ENCODE results near the gene SLC10A7. TPM values are rescaled to one million over a fixed set of nuclear protein-coding genes. Genes with fewer than 3 reads are reported as not detected.
A peak's percentile ranks its signal among the peaks of the same experiment; 100 is the strongest.

Gene SLC10A7
- total RNA-seq, 2 donors from 2014 or later = 28.3 to 31.9 TPM

DNA sequence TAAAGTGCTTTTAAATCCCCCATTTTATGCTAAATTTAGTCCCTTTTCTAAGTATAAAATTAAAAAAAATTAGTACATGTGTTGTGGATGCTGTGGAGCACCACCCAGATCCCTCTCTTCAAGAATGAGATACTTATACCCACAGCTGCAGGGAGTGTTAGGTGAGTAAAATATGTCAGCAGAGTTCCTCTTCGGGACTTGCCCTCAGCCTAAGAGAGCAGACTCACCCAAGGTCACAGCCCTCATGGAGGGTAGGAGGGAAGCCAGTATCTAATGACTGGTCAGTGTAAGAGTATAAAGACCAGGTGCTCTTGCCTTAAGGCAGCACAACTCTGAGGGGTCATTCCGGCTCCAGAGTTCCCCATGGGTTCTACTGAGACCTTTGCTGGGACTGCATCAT lies 218.9 kb downstream of the SLC10A7 start:
- Mint-ChIP-seq H3K36me3 (ENCODE audit: insufficient read depth in 2 of 2) (peaks cover 5 to 6% of the 10 kb centered on the region in 2 donors), H3K9me3 (no peaks in the 10 kb centered on the region), H3K4me1 (ENCODE audit: low read depth) (no peaks in the 10 kb centered on the region), H3K4me3 (no peak overlapping the region), H3K27ac (no peak overlapping the region), H3K27me3 (ENCODE audit: low read depth) (no peaks in the 10 kb centered on the region)
- ATAC-seq (replicated peaks in 1 of 2) = no peak
- no peak for DNase-seq

DNA sequence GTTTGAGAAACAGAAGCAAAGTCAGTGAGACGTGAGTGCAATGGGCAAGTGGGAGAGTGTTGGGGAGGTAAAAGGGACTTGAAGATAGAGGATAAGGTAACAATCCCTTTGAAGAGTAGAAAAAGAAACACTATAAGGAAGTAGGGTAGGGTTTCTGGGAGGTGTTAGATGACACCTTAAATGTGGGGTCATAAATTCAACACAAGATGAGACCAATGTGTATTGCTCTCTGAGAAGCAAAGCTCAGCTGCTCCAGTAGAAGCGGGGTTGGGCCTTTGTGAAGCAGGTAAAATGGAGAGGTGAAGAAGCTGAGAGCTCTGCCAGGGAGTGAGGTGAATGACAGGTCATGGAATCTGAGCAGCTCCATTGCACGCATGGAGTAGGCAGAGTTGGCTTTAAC lies 222.1 kb downstream of the SLC10A7 start:
- ATAC-seq (replicated peaks in 1 of 2) = no peak
- H3K27ac Mint-ChIP-seq = no peak overlapping the region
- no peak overlapping the region for H3K4me3 Mint-ChIP-seq
- no peaks in the 10 kb centered on the region for H3K4me1 Mint-ChIP-seq (ENCODE audit: low read depth)
- peaks cover 3 to 4% of the 10 kb centered on the region in 2 donors for H3K36me3 Mint-ChIP-seq (ENCODE audit: insufficient read depth in 2 of 2)
- no peaks in the 10 kb centered on the region for H3K27me3 Mint-ChIP-seq (ENCODE audit: low read depth)
- no peaks in the 10 kb centered on the region for H3K9me3 Mint-ChIP-seq
- no peak for DNase-seq

DNA sequence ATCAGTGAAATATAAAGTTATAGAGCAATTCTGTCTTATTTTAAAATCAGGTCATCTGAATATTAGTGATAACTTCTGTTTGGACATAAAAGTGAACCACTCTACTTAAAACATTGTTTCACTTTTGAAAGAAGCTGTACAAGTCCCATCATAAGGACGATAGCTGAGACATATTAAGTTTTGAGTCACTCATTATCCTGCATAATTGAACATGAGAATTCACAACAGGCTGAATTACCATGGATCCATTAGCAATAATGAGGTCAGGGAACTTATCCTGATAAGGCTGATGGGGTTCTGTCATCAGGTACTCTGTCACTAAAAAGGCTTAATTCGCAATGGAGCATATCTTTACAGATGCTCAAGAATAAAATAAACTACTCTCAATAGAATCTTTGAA lies 227.0 kb downstream of the SLC10A7 start:
- DNase-seq = no peak
- Mint-ChIP-seq H3K9me3 (no peaks in the 10 kb centered on the region), H3K4me1 (ENCODE audit: low read depth) (no peaks in the 10 kb centered on the region), H3K27ac (no peak overlapping the region), H3K4me3 (no peak overlapping the region), H3K36me3 (ENCODE audit: insufficient read depth in 2 of 2) (peaks cover 0 to 8% of the 10 kb centered on the region in 2 donors), H3K27me3 (ENCODE audit: low read depth) (no peaks in the 10 kb centered on the region)
- no peak for ATAC-seq (replicated peaks in 1 of 2)

DNA sequence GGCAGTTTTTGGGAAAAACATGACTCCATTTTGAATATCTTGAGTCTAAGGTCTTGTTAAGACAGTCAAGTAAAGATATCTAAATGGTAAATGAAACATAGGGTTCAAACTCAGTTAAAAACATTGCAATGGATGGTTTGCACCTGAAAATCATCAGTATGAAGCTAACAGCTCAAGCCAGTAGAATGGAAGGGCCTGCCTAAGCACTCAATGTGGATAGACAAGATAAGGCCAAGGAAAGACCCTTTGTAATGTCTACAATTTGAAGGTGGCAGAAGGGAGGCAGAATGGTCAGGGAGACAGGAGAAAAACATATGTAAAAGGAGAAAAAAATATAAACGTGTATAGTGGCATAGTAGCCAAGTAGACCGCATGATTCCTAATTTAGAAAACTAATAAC lies 229.2 kb downstream of the SLC10A7 start:
- Mint-ChIP-seq H3K9me3 (no peaks in the 10 kb centered on the region), H3K36me3 (ENCODE audit: insufficient read depth in 2 of 2) (peaks cover 0 to 8% of the 10 kb centered on the region in 2 donors), H3K27me3 (ENCODE audit: low read depth) (no peaks in the 10 kb centered on the region), H3K4me1 (ENCODE audit: low read depth) (no peaks in the 10 kb centered on the region), H3K4me3 (no peak overlapping the region), H3K27ac (no peak overlapping the region)
- no peak for ATAC-seq (replicated peaks in 1 of 2)
- no peak for DNase-seq

DNA sequence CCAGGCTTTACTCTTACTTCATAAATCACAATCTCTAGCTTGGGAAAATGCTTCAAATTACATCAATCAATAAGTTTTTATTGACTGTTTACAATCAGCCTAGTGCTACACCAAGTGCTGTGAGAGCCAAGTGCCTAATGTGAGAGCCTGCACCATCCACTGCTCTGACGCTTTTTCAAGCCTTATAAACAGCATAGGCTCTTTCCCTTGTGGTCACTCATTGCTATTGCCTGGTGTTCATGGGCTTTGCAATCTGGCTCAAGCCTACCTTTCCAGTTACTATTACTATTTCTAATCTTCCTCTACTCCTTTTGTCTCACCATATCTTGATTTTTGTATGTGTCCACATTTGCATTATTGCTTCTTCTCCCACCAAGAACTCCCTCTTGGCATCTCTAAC lies 230.4 kb downstream of the SLC10A7 start:
- no peaks in the 10 kb centered on the region for H3K4me1 Mint-ChIP-seq (ENCODE audit: low read depth)
- H3K27me3 Mint-ChIP-seq (ENCODE audit: low read depth) = no peaks in the 10 kb centered on the region
- no peak for DNase-seq
- no peak overlapping the region for H3K4me3 Mint-ChIP-seq
- peaks cover 0 to 8% of the 10 kb centered on the region in 2 donors for H3K36me3 Mint-ChIP-seq (ENCODE audit: insufficient read depth in 2 of 2)
- ATAC-seq (replicated peaks in 1 of 2) = no peak
- no peak overlapping the region for H3K27ac Mint-ChIP-seq
- H3K9me3 Mint-ChIP-seq = no peaks in the 10 kb centered on the region

DNA sequence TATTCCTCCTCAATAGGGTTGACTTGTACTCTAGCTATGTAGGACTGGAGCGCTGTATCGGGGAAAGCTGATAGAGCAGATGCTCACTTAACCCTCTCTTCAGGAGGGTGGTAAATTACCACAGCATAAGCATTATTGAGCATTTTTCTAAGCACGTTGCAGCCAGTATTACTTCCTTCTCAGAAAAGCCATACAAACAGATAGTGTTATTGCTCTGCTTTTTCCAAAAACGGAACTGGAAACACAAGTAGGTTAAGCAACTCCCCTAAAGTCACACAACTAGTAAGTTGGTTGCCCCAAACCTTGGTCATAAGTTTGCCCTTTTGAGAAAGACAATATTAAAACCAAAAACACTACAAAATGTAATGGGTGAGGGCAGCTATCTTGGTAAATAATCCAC lies 233.5 kb downstream of the SLC10A7 start:
- Mint-ChIP-seq H3K9me3 (no peaks in the 10 kb centered on the region), H3K36me3 (ENCODE audit: insufficient read depth in 2 of 2) (peaks cover 0 to 8% of the 10 kb centered on the region in 2 donors)

DNA sequence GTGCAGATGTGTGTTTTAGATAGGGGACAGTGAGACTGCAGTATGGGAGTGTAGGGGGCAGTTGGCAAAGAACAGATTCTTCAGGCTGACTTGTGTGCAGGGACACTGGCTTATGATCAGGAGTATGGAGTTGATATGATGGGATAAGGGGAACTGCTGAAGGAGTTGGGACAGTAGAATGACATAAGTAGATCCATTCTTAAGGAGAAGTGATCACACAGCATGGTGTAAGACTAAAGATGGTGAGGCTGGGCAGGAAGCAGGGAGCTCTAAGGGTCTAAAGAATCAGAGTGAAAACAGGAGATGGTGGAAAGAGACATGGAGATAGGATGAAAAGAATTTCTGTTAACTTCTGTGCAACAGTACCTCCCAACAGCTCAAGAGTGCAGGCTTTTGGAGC lies 236.7 kb downstream of the SLC10A7 start:
- no peak overlapping the region for H3K27ac Mint-ChIP-seq
- H3K9me3 Mint-ChIP-seq = no peaks in the 10 kb centered on the region
- DNase-seq (no peak), ATAC-seq (replicated peaks in 1 of 2) (no peak)
- H3K4me3 Mint-ChIP-seq = no peak overlapping the region
- H3K27me3 Mint-ChIP-seq (ENCODE audit: low read depth) = no peaks in the 10 kb centered on the region
- H3K4me1 Mint-ChIP-seq (ENCODE audit: low read depth) = no peaks in the 10 kb centered on the region
- no peaks in the 10 kb centered on the region for H3K36me3 Mint-ChIP-seq (ENCODE audit: insufficient read depth in 2 of 2)

More for the DNA sequence above, 233.5 kb downstream of the SLC10A7 start:
- no peak overlapping the region for H3K27ac Mint-ChIP-seq
- DNase-seq (no peak), ATAC-seq (replicated peaks in 1 of 2) (no peak)
- H3K4me3 Mint-ChIP-seq = no peak overlapping the region
- H3K4me1 Mint-ChIP-seq (ENCODE audit: low read depth) = no peaks in the 10 kb centered on the region
- H3K27me3 Mint-ChIP-seq (ENCODE audit: low read depth) = no peaks in the 10 kb centered on the region

DNA sequence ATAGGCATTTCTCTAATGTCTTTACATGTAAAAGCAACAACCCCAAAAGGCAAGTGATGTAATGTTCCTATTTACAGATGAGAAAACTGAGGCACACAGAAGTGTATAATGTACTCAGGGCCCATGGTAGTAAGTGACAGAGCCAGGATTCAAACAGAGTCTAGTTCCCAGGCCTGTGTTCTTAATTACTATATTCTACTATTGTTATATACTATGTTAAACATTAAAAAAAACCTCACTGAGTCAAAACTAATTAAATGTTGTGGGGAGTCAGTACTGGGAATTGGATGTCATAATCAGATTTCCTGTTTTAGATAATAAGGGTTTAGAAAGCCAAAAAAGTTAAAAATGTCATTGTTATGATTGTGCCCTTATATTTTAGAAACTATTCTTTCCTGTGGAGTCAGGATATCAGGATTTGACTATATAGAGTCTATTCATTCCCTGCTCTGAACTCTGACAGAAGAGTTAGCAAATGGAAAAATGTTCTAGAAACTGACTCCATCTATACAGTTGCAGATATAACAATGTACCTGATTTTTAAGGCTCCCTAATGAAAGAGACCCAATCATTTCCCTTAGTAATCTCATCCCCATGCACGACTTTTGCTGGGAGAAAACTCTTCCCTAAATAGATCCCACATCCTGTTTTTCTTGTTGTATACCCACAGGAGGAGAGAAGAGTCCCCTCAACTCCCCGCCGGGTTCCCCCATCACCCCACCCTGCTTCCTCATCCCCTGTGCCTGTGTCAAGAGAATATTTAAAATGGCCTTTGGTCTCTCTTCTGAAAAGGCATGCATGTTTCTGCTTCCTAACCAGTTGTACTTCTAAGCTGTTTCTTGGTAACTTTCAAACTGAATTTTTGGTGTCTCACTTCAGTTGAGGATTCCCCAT lies 237.7 kb downstream of the SLC10A7 start:
- Mint-ChIP-seq H3K36me3 (ENCODE audit: insufficient read depth in 2 of 2) (peaks cover 0 to 3% of the 10 kb centered on the region in 2 donors), H3K9me3 (no peaks in the 10 kb centered on the region), H3K27ac (no peak overlapping the region), H3K4me3 (no peak overlapping the region), H3K27me3 (ENCODE audit: low read depth) (no peaks in the 10 kb centered on the region), H3K4me1 (ENCODE audit: low read depth) (no peaks in the 10 kb centered on the region)
- DNase-seq (no peak), ATAC-seq (replicated peaks in 1 of 2) (no peak)

DNA sequence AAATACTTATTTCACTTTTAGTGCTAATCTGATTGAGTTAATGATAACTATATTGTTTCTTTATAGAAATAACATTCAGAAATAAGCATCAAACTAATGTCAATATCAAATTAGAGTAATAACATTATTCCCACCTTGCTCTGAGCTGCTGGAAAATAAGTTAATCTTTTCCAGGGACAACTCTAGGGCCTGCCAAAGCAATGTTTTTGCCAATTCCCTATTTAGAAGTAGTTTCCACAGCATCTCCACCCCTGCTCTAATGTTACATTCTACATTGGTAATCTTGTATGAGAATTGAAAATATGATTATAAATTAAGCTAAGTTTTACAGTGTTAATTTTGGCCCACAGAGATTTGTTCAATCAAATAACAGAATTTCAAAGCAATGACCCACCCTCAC lies 239.1 kb downstream of the SLC10A7 start:
- no peaks in the 10 kb centered on the region for H3K9me3 Mint-ChIP-seq
- H3K27ac Mint-ChIP-seq = no peak overlapping the region
- H3K36me3 Mint-ChIP-seq (ENCODE audit: insufficient read depth in 2 of 2) = peaks cover 0 to 3% of the 10 kb centered on the region in 2 donors
- no peak overlapping the region for H3K4me3 Mint-ChIP-seq
- no peak for ATAC-seq (replicated peaks in 1 of 2)
- H3K27me3 Mint-ChIP-seq (ENCODE audit: low read depth) = no peaks in the 10 kb centered on the region
- no peaks in the 10 kb centered on the region for H3K4me1 Mint-ChIP-seq (ENCODE audit: low read depth)
- DNase-seq = no peak

DNA sequence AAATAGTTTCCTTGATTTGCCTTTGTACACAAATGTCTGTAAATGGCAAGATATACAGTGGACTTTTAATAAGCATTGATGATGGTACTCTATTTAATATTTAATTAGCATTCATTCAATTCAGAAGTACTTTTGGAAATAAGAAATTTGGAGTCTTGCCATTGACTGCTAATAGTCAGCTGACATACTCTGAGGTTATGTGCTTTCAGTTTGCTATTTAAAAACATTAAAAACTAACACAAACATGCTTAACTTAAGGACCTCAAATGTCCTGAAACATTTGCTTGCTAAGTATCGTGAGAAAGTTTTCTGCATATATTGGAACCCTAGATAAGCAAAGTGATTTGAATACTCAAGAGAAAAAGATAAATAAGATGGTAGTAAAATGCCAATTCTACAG lies 242.8 kb downstream of the SLC10A7 start:
- no peaks in the 10 kb centered on the region for H3K27me3 Mint-ChIP-seq (ENCODE audit: low read depth)

DNA sequence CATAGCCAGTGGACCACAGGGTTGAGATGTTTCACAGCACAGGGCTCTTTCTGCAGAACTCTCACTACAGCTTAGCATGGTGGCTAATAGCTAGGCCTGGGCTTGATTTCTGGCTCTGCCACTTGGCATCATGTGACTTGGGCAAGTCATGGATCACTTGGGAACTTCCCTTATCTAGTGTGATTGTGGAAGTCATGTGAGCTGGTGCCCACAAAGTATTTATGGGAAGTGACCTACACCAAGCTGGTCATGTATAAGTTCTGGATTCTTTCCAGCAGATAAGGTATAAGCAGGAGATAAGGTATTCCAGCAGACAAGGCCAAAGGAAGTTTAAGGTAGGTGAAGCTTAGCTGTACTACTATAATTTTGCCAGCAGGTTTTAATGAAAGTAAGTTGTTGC lies 246.4 kb downstream of the SLC10A7 start:
- Mint-ChIP-seq H3K27ac (no peak overlapping the region), H3K4me1 (ENCODE audit: low read depth) (peaks cover 11% of the 10 kb centered on the region), H3K9me3 (no peaks in the 10 kb centered on the region), H3K36me3 (ENCODE audit: insufficient read depth in 2 of 2) (peaks cover 0 to 3% of the 10 kb centered on the region in 2 donors), H3K4me3 (no peak overlapping the region), H3K27me3 (ENCODE audit: low read depth) (no peaks in the 10 kb centered on the region)
- ATAC-seq (replicated peaks in 1 of 2) (no peak), DNase-seq (no peak)

More for the DNA sequence above, 242.8 kb downstream of the SLC10A7 start:
- no peak for DNase-seq
- Mint-ChIP-seq H3K27ac (no peak overlapping the region), H3K36me3 (ENCODE audit: insufficient read depth in 2 of 2) (peaks cover 0 to 3% of the 10 kb centered on the region in 2 donors), H3K9me3 (no peaks in the 10 kb centered on the region), H3K4me3 (no peak overlapping the region), H3K4me1 (ENCODE audit: low read depth) (no peaks in the 10 kb centered on the region)
- ATAC-seq (replicated peaks in 1 of 2) = no peak

DNA sequence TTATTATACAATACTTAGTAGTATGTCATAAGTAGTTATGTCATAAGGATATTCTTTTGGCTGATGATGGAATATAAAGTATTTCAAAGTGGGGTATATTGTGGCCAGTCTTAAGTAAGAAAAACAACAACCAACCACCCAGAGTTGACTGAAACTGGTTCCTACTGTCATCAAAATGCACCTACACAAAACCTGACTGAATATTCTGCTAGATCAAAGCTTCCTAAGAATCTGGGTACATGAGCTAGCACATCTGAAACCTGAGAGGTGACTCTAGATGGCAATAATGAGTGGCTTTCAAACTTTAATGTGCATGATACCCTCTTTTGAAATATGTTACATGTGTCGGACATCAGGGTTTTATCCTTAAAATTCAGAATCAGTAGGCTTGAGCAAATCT lies 247.0 kb downstream of the SLC10A7 start:
- Mint-ChIP-seq H3K27ac (no peak overlapping the region), H3K36me3 (ENCODE audit: insufficient read depth in 2 of 2) (peaks cover 0 to 3% of the 10 kb centered on the region in 2 donors), H3K4me3 (no peak overlapping the region), H3K27me3 (ENCODE audit: low read depth) (no peaks in the 10 kb centered on the region), H3K4me1 (ENCODE audit: low read depth) (peaks cover 11% of the 10 kb centered on the region), H3K9me3 (no peaks in the 10 kb centered on the region)
- peak; percentile 47 to 48 for ATAC-seq (replicated peaks in 1 of 2)
- no peak for DNase-seq

DNA sequence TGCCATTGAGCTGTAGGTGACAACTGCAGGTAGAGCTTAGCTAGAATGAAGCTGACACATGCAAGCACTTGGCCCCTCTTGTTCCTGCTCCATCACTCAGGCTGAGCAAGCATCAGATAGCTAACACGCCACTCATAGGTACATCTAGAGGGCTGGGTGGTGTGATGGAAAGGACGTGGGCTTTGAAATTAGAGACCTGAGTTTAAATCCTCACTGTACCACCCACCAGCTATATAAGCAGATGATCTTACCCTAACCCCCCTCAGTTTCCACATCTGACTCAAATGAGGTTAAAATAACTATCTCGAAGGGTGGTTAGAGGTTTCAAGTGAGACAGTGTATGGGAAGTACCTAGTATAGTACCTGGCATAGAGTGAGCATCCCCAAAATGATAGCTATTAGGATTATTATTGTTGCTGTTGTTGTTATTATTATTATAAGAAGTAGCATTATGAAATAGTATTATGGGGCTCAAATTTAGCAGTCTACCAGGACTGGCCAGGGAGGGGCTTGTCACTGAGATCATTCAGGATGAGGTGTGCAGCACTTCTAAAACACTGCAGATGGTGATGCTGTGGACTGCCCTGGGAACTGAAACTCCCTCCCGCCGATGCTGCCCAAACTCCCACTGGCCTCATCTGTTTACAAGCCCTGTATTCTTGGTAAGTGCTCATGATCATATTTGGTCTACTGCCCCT lies 248.4 kb downstream of the SLC10A7 start:
- H3K36me3 Mint-ChIP-seq (ENCODE audit: insufficient read depth in 2 of 2) = no peaks in the 10 kb centered on the region
- H3K4me3 Mint-ChIP-seq = no peak overlapping the region
- H3K9me3 Mint-ChIP-seq = no peaks in the 10 kb centered on the region
- ATAC-seq (replicated peaks in 1 of 2) = peak; percentile 84 to 86
- no peak overlapping the region for H3K27ac Mint-ChIP-seq
- no peaks in the 10 kb centered on the region for H3K27me3 Mint-ChIP-seq (ENCODE audit: low read depth)
- peak; percentile 5 for DNase-seq
- H3K4me1 Mint-ChIP-seq (ENCODE audit: low read depth) = peaks cover 11% of the 10 kb centered on the region
